ENCODE results near the gene INO80D. TPM values are rescaled to one million over a fixed set of nuclear protein-coding genes. Genes with fewer than 3 reads are reported as not detected.
"Not testable (repeated sequence)": the region's sequence is repeated elsewhere in the genome, so short reads cannot be mapped to it uniquely, and the experiment has no call there.

Gene INO80D
- total RNA-seq, 2 experiments from 2014 or later = 26.7 to 29.4 TPM

GRCh38 chr2:206095536-206096332 is 9.8 kb upstream of the INO80D start:
- Mint-ChIP-seq H3K4me1 (peaks cover 3% of the 10 kb centered on the region), H3K27me3 (no peaks in the 10 kb centered on the region), H3K9me3 (ENCODE audit: low read depth) (no peaks in the 10 kb centered on the region), H3K36me3 (peaks cover 2% of the 10 kb centered on the region), H3K4me3 (no peak overlapping the region), H3K27ac (no peak overlapping the region)
- DNase-seq (no peak), ATAC-seq (no peak)
- CTCF ChIA-PET = interaction anchor here (1.3 to 1.4 kb wide), 2 partner anchors 9 to 47 kb away, joined by 3 read pairs; no protein-coding TSS in a partner anchor

DNA sequence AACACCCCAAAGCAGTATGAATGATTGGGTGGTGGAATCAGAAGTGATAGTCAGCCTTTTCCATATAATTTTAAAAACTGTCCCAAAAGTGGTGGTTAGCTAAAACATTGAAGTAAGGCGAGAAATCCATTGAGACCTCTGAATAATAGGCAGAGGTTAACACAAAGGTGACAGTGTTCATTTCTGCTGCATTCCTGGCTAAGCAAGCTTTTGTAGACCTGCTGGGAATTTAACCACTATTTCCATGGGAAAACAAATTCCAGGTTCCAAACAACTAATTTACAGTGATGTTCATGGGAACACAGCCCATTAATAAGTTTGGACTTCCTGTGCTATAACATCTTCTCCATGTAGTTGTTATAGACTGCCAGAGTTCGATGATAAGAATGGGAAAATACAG is 6.3 kb upstream of the INO80D start:
- peaks cover 11% of the 10 kb centered on the region for H3K4me1 Mint-ChIP-seq
- H3K4me3 Mint-ChIP-seq = no peak overlapping the region

DNA sequence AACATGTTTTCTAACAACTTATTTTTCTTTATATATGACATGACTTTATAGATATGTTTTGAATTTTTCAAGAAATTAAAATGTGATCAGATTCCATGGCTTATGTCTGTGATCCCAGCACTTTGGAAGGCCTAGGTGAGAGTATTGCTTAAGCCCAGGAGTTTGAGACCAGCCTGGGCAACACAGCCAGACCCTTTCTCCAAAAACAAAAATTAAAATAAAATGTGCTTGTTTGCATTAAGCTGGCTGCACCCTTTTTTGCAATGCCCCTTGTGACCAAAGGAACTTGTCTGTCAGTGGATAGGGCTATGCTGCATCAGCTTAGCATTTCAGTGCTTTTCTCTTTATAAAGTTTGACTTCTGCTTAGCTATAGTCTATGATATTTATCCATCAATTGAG is 2.3 kb upstream of the INO80D start:
- no peaks in the 10 kb centered on the region for H3K9me3 Mint-ChIP-seq (ENCODE audit: low read depth)
- no peak overlapping the region for H3K27ac Mint-ChIP-seq
- H3K4me1 Mint-ChIP-seq = peaks cover 20% of the 10 kb centered on the region
- DNase-seq (no peak), ATAC-seq (no peak)
- peaks cover 4% of the 10 kb centered on the region for H3K36me3 Mint-ChIP-seq
- CTCF ChIA-PET = interaction anchor here (0.9 to 1.2 kb wide), 2 partner anchors 19 to 76 kb away, joined by 3 to 4 read pairs; no protein-coding TSS in a partner anchor
- no peaks in the 10 kb centered on the region for H3K27me3 Mint-ChIP-seq
- no peak overlapping the region for H3K4me3 Mint-ChIP-seq

More for the DNA sequence above, 6.3 kb upstream of the INO80D start:
- Mint-ChIP-seq H3K9me3 (ENCODE audit: low read depth) (no peaks in the 10 kb centered on the region), H3K36me3 (peaks cover 2% of the 10 kb centered on the region), H3K27ac (no peak overlapping the region), H3K27me3 (no peaks in the 10 kb centered on the region)
- CTCF ChIA-PET = interaction anchor here (1.2 kb wide), 1 partner anchor 67 kb away, joined by 4 read pairs; the partner anchor contains the start of gene EEF1B2
- no peak for ATAC-seq
- DNase-seq = no peak

DNA sequence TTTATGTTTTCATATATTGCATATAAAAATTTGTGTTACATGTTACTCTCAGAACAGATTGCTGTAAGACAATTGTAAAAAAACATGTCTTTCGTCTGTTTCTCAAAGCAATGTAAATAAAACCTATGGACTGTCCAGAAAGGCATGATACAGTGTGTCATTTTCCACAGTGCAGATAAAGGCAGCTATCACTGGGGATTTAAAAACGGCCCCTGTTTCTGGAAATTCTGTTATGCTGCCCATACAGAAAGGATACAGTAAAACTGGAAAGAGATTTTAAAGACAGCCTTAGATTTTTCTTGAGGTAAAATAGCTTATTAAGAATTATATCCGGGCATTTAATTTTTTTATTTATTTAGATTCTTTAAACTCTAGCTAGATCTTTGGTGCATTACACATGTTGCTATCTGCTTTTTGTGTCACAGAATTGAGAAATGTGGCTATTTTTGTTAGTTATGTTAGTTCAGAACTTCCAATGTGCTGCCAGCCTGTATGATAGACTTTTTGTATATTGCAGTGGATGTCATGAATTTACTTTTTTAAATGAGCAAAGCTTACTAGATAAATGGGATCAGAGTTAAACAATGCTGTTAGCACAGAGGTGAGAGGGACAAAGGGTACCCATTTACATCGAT is 859 bp upstream of the INO80D start:
- H3K9me3 Mint-ChIP-seq (ENCODE audit: low read depth) = no peaks in the 10 kb centered on the region
- peaks cover 21% of the 10 kb centered on the region for H3K4me1 Mint-ChIP-seq
- H3K27me3 Mint-ChIP-seq = no peaks in the 10 kb centered on the region
- no peak for DNase-seq
- peak overlapping the region; percentile 96 for H3K4me3 Mint-ChIP-seq
- peaks cover 2% of the 10 kb centered on the region for H3K36me3 Mint-ChIP-seq
- CTCF ChIA-PET = interaction anchor here (0.6 to 1.3 kb wide), 5 partner anchors 9 to 139 kb away, joined by 3 to 4 read pairs (median 3); no protein-coding TSS in a partner anchor
- H3K27ac Mint-ChIP-seq = peak overlapping the region; percentile 79
- ATAC-seq = no peak

DNA sequence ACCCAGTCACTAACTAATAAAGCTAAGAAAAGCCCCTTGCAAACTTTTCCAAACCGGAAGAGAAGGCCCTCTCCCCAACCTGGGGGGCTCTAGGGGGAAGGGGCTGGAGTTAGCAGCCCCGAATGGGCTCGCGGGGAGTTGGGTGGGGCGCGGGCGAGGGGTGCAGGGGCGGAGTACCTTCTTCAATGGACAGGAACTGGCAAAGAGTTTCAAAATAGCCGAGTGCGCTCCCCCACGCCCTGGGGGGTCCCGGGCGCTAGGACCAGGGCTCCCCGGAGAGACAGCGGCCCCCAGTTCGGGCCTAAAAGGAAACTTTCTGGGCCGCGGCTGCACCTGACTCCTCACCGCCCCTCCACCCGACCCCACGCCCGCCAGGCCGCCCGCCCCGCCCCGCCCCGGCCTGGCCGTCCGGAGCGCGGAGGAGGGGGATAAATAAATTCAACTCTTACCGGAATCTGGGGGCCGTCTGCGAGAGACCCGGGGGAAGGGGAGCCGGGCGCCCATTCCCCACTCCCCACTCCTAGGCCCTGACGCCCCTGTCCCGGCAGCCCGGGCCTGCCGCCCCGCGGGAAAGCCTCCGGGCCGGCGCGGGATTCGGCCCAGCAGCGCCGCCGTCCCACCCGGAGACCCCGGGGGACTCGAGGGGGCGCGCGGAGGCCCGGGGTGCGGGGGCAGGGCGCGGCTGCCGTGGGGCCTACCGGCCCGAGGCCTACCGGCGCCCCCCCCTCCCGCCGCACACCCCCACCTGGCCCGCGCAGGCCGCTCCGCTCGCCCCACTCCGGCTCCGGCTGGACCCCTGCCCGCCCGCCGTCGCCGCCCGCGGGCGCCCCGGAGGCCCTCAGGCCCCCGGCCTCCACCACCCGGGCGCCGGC is 868 bp downstream of the INO80D start:
- Mint-ChIP-seq H3K27me3 (no peaks in the 10 kb centered on the region), H3K9me3 (ENCODE audit: low read depth) (no peaks in the 10 kb centered on the region), H3K36me3 (peaks cover 2% of the 10 kb centered on the region), H3K4me3 (peak overlapping the region; percentile 96), H3K4me1 (peaks cover 23% of the 10 kb centered on the region), H3K27ac (peak overlapping the region; percentile 99)
- CTCF ChIA-PET = interaction anchor here (1.1 to 1.3 kb wide), 3 partner anchors 38 to 137 kb away, joined by 3 to 4 read pairs (median 4); partner anchors contain the start of genes EEF1B2 and NDUFS1
- peak; percentile 63 for DNase-seq
- peak; percentile 43 for ATAC-seq

GRCh38 chr2:206084439-206084869 is 1.5 kb downstream of the INO80D start:
- DNase-seq (peak; percentile 46), ATAC-seq (no peak)
- H3K4me3 Mint-ChIP-seq = peak overlapping the region; percentile 93

GRCh38 chr2:206083602-206084438 is 2.2 kb downstream of the INO80D start:
- H3K4me3 Mint-ChIP-seq = peak overlapping the region; percentile 93
- no peaks in the 10 kb centered on the region for H3K27me3 Mint-ChIP-seq
- peak overlapping the region; percentile 99 for H3K27ac Mint-ChIP-seq
- ATAC-seq (no peak), DNase-seq (peak; percentile 62)
- no peaks in the 10 kb centered on the region for H3K9me3 Mint-ChIP-seq (ENCODE audit: low read depth)
- peaks cover 4% of the 10 kb centered on the region for H3K36me3 Mint-ChIP-seq
- CTCF ChIA-PET = interaction anchor here (0.6 to 1.3 kb wide), 5 partner anchors 10 to 99 kb away, joined by 3 to 4 read pairs (median 3); partner anchors contain the start of genes EEF1B2 and NDUFS1
- H3K4me1 Mint-ChIP-seq = peaks cover 21% of the 10 kb centered on the region

More at GRCh38 chr2:206084439-206084869, 1.5 kb downstream of the INO80D start:
- peak overlapping the region; percentile 99 for H3K27ac Mint-ChIP-seq
- H3K36me3 Mint-ChIP-seq = peaks cover 2% of the 10 kb centered on the region
- H3K4me1 Mint-ChIP-seq = peaks cover 22% of the 10 kb centered on the region
- CTCF ChIA-PET = interaction anchor here (0.6 to 1.3 kb wide), 3 partner anchors 10 to 75 kb away, joined by 3 to 4 read pairs (median 3); partner anchors contain the start of genes EEF1B2 and NDUFS1
- no peaks in the 10 kb centered on the region for H3K27me3 Mint-ChIP-seq
- H3K9me3 Mint-ChIP-seq (ENCODE audit: low read depth) = no peaks in the 10 kb centered on the region

DNA sequence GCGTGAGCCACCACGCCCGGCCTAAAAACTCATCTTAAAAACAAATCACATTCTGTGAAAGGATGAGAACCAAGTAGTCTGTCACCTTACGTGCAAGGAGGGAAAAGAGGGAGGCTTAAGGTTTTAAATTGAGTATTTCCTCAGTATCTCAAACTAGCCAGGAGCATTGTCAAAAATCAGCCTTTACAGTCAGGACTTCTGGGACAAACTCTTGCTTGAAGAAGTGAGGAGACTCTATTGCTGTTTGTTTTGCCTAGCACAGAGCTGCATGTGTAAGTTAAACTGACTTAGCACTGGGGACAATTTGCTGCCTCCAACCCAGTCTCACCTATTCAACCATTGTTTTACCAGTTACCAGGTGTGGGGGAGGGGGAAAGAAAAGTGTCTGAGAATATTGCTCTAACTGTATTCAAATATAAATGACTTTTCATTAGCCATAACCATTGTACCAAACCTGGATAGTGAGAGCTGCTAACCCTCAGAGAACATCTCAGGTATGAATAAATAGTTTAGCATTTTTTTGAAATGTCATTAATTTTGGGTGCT is 3.6 kb downstream of the INO80D start:
- Mint-ChIP-seq H3K27me3 (no peaks in the 10 kb centered on the region), H3K4me1 (peaks cover 17% of the 10 kb centered on the region), H3K4me3 (no peak overlapping the region), H3K36me3 (peaks cover 4% of the 10 kb centered on the region), H3K27ac (no peak overlapping the region), H3K9me3 (ENCODE audit: low read depth) (no peaks in the 10 kb centered on the region)
- CTCF ChIA-PET = interaction anchor here (1.0 kb wide), 1 partner anchor 77 kb away, joined by 3 read pairs; the partner anchor contains the start of genes EEF1B2 and NDUFS1
- ATAC-seq (no peak), DNase-seq (no peak)

GRCh38 chr2:206080927-206081326 is 5.0 kb downstream of the INO80D start:
- H3K9me3 Mint-ChIP-seq (ENCODE audit: low read depth) = no peaks in the 10 kb centered on the region
- H3K36me3 Mint-ChIP-seq = peaks cover 4% of the 10 kb centered on the region
- CTCF ChIA-PET = no interaction called here
- H3K27me3 Mint-ChIP-seq = no peaks in the 10 kb centered on the region
- ATAC-seq (no peak), DNase-seq (no peak)
- H3K27ac Mint-ChIP-seq = no peak overlapping the region
- H3K4me1 Mint-ChIP-seq = peaks cover 11% of the 10 kb centered on the region
- no peak overlapping the region for H3K4me3 Mint-ChIP-seq

- peaks cover 11% of the 10 kb centered on the region for H3K4me1 Mint-ChIP-seq
- CTCF ChIA-PET = no interaction called here
- ATAC-seq (no peak), DNase-seq (no peak)
- no peak overlapping the region for H3K27ac Mint-ChIP-seq
- no peaks in the 10 kb centered on the region for H3K27me3 Mint-ChIP-seq
- H3K4me3 Mint-ChIP-seq = no peak overlapping the region
- peaks cover 6% of the 10 kb centered on the region for H3K36me3 Mint-ChIP-seq
- no peaks in the 10 kb centered on the region for H3K9me3 Mint-ChIP-seq (ENCODE audit: low read depth)
Observed at GRCh38 chr2:206079699-206080465, 6.1 kb downstream of the INO80D start.

GRCh38 chr2:206077879-206078278 is 8.1 kb downstream of the INO80D start:
- H3K4me1 Mint-ChIP-seq; DNase-seq; H3K4me3 Mint-ChIP-seq; H3K9me3 Mint-ChIP-seq (ENCODE audit: low read depth); ATAC-seq; H3K27ac Mint-ChIP-seq; CTCF ChIA-PET; H3K27me3 Mint-ChIP-seq; H3K36me3 Mint-ChIP-seq: not testable (repeated sequence)
